ENCODE data around the gene TBATA. TPM values are rescaled to one million over a fixed set of nuclear protein-coding genes. Genes with fewer than 3 reads are reported as not detected.
A peak's percentile ranks its signal among the peaks of the same experiment; 100 is the strongest.

Gene TBATA
- polyA plus RNA-seq, 1 of the 3 experiments (the other 2 are of a cell fraction), result not detected

DNA sequence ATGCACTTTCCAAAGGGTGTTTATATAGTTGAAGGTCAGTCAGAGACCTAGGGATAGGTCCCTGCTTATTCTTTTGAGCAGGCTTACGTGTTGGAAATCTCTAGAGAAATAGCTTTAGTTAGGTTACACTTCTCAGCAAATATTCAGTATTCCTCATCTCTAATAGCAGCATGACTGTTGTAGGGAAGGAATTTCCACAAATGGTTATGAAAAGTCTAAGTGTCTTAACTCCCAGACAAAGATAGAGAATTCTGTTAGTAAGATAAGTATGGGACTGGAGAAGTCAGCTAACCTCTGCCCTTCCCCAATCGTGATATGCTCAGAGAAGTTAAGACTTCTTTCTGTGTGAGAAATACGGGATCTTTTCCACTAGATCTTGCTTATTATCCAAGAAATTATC, 47.0 kb upstream of the TBATA start:
- DNase-seq, result no peak
- no peak overlapping the region for H3K4me3 ChIP-seq (ENCODE audit: low read depth in 2 of 2, low read length in 1 of 2)
- no peaks in the 10 kb centered on the region for H3K9me3 ChIP-seq
- no peaks in the 10 kb centered on the region for H3K9me2 ChIP-seq
- H3K79me2 ChIP-seq (ENCODE audit: insufficient read depth), result peaks cover 79% of the 10 kb centered on the region
- peaks cover 47% of the 10 kb centered on the region for H3F3A ChIP-seq (replicated peaks; ENCODE audit: insufficient read depth)
- no peaks in the 10 kb centered on the region for H3K27me3 ChIP-seq (ENCODE audit: insufficient read depth)
- no peak overlapping the region for H2AFZ ChIP-seq (ENCODE audit: low read depth)
- H4K20me1 ChIP-seq (ENCODE audit: insufficient read depth), result no peaks in the 10 kb centered on the region
- WGBS (ENCODE audit: low lambda C conversion rate), result 94% methylated on average over 3 of the region's 3 CpGs
- H3K4me2 ChIP-seq, result peak overlapping the region; percentile 31; the same call in 1 of the 2 replicates
- POLR2A ChIA-PET, result no interaction called here
- H3K4me1 ChIP-seq (ENCODE audit: control insufficient read depth in 1 of 2, insufficient read depth in 2 of 2, low read depth in 1 of 2, low read length in 1 of 2), result peaks cover 26 to 54% of the 10 kb centered on the region in 2 experiments
- CTCF ChIA-PET, result interaction anchor here (1.6 kb wide), 1 partner anchor 16 kb away, joined by 5 read pairs; the partner anchor contains the start of gene SGPL1
- H3K36me3 ChIP-seq (replicated peaks in 1 of 2; ENCODE audit: control insufficient read depth in 1 of 2, insufficient read depth in 2 of 2, low read length in 1 of 2), result peaks cover 20 to 26% of the 10 kb centered on the region in 2 experiments
- TF ChIP-seq FOXM1 (IDR thresholded peaks at IDR 0.05; ENCODE audit: low read depth) (no peak), NFIC (IDR thresholded peaks at IDR 0.05; ENCODE audit: borderline replicate concordance) (no peak), SMC3 (IDR thresholded peaks at IDR 0.05; ENCODE audit: low read depth, low read length) (no peak), FOSL2 (IDR thresholded peaks at IDR 0.05; ENCODE audit: borderline replicate concordance, low read depth) (no peak), CHD2 (IDR thresholded peaks at IDR 0.05; ENCODE audit: low read length, partially characterized antibody) (no peak), GATA2 (CRISPR knock-in tag; IDR thresholded peaks at IDR 0.05) (no peak), ELF1 (IDR thresholded peaks at IDR 0.05) (no peak), GABPA (IDR thresholded peaks at IDR 0.05; ENCODE audit: low read depth) (no peak), YY1 (IDR thresholded peaks at IDR 0.05; ENCODE audit: low read depth) (no peak)
- TF ChIP-seq, protein P1, sequence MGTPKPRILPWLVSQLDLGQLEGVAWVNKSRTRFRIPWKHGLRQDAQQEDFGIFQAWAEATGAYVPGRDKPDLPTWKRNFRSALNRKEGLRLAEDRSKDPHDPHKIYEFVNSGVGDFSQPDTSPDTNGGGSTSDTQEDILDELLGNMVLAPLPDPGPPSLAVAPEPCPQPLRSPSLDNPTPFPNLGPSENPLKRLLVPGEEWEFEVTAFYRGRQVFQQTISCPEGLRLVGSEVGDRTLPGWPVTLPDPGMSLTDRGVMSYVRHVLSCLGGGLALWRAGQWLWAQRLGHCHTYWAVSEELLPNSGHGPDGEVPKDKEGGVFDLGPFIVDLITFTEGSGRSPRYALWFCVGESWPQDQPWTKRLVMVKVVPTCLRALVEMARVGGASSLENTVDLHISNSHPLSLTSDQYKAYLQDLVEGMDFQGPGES (IDR thresholded peaks at IDR 0.05; ENCODE audit: low read depth, low read length), result no peak
- TF ChIP-seq, protein P2, sequence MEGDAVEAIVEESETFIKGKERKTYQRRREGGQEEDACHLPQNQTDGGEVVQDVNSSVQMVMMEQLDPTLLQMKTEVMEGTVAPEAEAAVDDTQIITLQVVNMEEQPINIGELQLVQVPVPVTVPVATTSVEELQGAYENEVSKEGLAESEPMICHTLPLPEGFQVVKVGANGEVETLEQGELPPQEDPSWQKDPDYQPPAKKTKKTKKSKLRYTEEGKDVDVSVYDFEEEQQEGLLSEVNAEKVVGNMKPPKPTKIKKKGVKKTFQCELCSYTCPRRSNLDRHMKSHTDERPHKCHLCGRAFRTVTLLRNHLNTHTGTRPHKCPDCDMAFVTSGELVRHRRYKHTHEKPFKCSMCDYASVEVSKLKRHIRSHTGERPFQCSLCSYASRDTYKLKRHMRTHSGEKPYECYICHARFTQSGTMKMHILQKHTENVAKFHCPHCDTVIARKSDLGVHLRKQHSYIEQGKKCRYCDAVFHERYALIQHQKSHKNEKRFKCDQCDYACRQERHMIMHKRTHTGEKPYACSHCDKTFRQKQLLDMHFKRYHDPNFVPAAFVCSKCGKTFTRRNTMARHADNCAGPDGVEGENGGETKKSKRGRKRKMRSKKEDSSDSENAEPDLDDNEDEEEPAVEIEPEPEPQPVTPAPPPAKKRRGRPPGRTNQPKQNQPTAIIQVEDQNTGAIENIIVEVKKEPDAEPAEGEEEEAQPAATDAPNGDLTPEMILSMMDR (IDR thresholded peaks at IDR 0.05), result no peak
- peak overlapping the region; percentile 65 to 99 for H3K27ac ChIP-seq (ENCODE audit: low read depth in 2 of 2, low read length in 1 of 2)
- H3K9ac ChIP-seq, result peak overlapping the region; percentile 67; the same call in 1 of the 2 replicates

DNA sequence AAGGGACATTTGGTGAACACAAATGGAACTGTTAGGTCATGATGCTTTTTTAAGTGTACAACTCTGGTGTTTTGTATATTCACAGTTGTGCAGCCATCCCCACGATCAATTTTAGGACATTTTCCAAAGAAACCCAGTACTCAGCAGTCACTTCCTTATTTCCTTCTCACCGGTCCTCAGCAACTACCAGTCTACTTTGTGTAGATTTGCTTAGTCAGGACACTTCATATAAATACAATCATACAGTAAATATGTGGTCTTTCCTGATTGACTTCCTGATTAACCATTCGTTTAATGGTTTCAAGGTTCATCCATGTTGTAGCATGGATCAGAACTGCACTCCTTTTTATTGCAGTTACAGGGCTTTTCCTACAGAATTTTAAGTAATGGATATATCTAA, 45.0 kb upstream of the TBATA start:
- no peaks in the 10 kb centered on the region for H3K9me3 ChIP-seq
- no peak overlapping the region for H2AFZ ChIP-seq (ENCODE audit: low read depth)
- no peak for DNase-seq
- peak overlapping the region in 1 of 2 experiments; percentile 99; a peak in 2 of 4 replicates for H3K27ac ChIP-seq (ENCODE audit: low read depth in 2 of 2, low read length in 1 of 2)
- H4K20me1 ChIP-seq (ENCODE audit: insufficient read depth), result no peaks in the 10 kb centered on the region
- H3K27me3 ChIP-seq (ENCODE audit: insufficient read depth), result no peaks in the 10 kb centered on the region
- peaks cover 46% of the 10 kb centered on the region for H3F3A ChIP-seq (replicated peaks; ENCODE audit: insufficient read depth)
- POLR2A ChIA-PET, result no interaction called here
- CTCF ChIA-PET, result interaction anchor here (0.6 kb wide), 1 partner anchor 353 kb away, joined by 3 read pairs; no protein-coding TSS in a partner anchor
- H3K36me3 ChIP-seq (replicated peaks in 1 of 2; ENCODE audit: control insufficient read depth in 1 of 2, insufficient read depth in 2 of 2, low read length in 1 of 2), result peaks cover 20 to 26% of the 10 kb centered on the region in 2 experiments
- no peak overlapping the region for H3K9ac ChIP-seq
- 62% methylated on average over 3 of the region's 3 CpGs for WGBS (ENCODE audit: low lambda C conversion rate)
- peaks cover 78% of the 10 kb centered on the region for H3K79me2 ChIP-seq (ENCODE audit: insufficient read depth)
- H3K4me2 ChIP-seq, result no peak overlapping the region
- TF ChIP-seq, protein P1 (IDR thresholded peaks at IDR 0.05; ENCODE audit: low read depth, low read length), result no peak
- TF ChIP-seq TAF1 (IDR thresholded peaks at IDR 0.05; ENCODE audit: borderline replicate concordance, low read depth, low read length) (no peak), TEAD4 (IDR thresholded peaks at IDR 0.05; ENCODE audit: borderline replicate concordance, insufficient read depth) (no peak), RCOR1 (IDR thresholded peaks at IDR 0.05; ENCODE audit: low read length) (no peak), NFIC (IDR thresholded peaks at IDR 0.05; ENCODE audit: borderline replicate concordance) (no peak), NRF1 (IDR thresholded peaks at IDR 0.05; ENCODE audit: low read depth, low read length) (no peak), YY1 (IDR thresholded peaks at IDR 0.05; ENCODE audit: low read depth) (no peak), GATA2 (CRISPR knock-in tag; IDR thresholded peaks at IDR 0.05) (no peak), EP300 (IDR thresholded peaks at IDR 0.05; ENCODE audit: borderline replicate concordance in 1 of 2, low read depth in 1 of 2, low read length in 1 of 2) (no peak)
- TF ChIP-seq, protein P3, sequence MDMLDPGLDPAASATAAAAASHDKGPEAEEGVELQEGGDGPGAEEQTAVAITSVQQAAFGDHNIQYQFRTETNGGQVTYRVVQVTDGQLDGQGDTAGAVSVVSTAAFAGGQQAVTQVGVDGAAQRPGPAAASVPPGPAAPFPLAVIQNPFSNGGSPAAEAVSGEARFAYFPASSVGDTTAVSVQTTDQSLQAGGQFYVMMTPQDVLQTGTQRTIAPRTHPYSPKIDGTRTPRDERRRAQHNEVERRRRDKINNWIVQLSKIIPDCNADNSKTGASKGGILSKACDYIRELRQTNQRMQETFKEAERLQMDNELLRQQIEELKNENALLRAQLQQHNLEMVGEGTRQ (IDR thresholded peaks at IDR 0.05; ENCODE audit: borderline replicate concordance, low read depth, low read length), result no peak
- TF ChIP-seq, protein P4, sequence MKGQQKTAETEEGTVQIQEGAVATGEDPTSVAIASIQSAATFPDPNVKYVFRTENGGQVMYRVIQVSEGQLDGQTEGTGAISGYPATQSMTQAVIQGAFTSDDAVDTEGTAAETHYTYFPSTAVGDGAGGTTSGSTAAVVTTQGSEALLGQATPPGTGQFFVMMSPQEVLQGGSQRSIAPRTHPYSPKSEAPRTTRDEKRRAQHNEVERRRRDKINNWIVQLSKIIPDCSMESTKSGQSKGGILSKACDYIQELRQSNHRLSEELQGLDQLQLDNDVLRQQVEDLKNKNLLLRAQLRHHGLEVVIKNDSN (IDR thresholded peaks at IDR 0.05; ENCODE audit: borderline replicate concordance, low read depth), result no peak
- TF ChIP-seq, protein P5, sequence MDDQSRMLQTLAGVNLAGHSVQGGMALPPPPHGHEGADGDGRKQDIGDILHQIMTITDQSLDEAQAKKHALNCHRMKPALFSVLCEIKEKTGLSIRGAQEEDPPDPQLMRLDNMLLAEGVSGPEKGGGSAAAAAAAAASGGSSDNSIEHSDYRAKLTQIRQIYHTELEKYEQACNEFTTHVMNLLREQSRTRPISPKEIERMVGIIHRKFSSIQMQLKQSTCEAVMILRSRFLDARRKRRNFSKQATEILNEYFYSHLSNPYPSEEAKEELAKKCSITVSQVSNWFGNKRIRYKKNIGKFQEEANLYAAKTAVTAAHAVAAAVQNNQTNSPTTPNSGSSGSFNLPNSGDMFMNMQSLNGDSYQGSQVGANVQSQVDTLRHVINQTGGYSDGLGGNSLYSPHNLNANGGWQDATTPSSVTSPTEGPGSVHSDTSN (IDR thresholded peaks at IDR 0.05), result no peak
- no peak overlapping the region for H3K4me3 ChIP-seq (ENCODE audit: low read depth in 2 of 2, low read length in 1 of 2)
- H3K4me1 ChIP-seq (ENCODE audit: control insufficient read depth in 1 of 2, insufficient read depth in 2 of 2, low read depth in 1 of 2, low read length in 1 of 2), result peaks cover 26 to 45% of the 10 kb centered on the region in 2 experiments
- H3K9me2 ChIP-seq, result no peaks in the 10 kb centered on the region
